Endothelial cell of umbilical vein (primary cell): Measurements from ENCODE around the gene CHMP4B. TPM values are rescaled to one million over a fixed set of nuclear protein-coding genes. Genes with fewer than 3 reads are reported as not detected.
A peak's percentile ranks its signal among the peaks of the same experiment; 100 is the strongest.

Experiments used
- BruUV-seq: library from RNA; stranded (reverse); fragments of 400-500 nt; replicated peaks from 2 replicates; lab custom pipeline; 2021; lab: Mats Ljungman, UMichigan
- CTCF ChIA-PET: fragments of 300-600, 350-600 bp; sonication (Branson Sonifier 250); formaldehyde crosslinking; loops from one replicate; lab custom pipeline; 2021; ENCODE audit warnings: antibody characterized with exemption, inconsistent platforms; lab: Charles Lee
- POLR2A ChIA-PET: fragments of 300-600, 350-600 bp; sonication (Branson Sonifier 250); formaldehyde crosslinking; loops from one replicate; lab custom pipeline; 2021; ENCODE audit warnings: antibody characterized with exemption, inconsistent platforms; lab: Charles Lee
- DNase-seq: peaks from one replicate; pipeline ENCODE4 v3.0.0-alpha.2; 2011; ENCODE audit warnings: low read depth, low spot score
- FAIRE-seq: peaks from 2 replicates; lab custom pipeline; 2011; peaks lifted over from hg19 to GRCh38; lab: Jason Lieb, UNC
- H2AFZ ChIP-seq: 2 replicates; pipeline ENCODE4 v1.6.0; 2012; ENCODE audit warnings: low read depth, low read length, control low read depth, inconsistent platforms
- H3K27ac ChIP-seq: 2 replicates; pipeline ENCODE4 v1.5.1; 2011; ENCODE audit warnings: low read depth, mild to moderate bottlenecking, control low read depth, low read length, moderate library complexity; ENCODE audit not compliant: insufficient read depth
- H3K27me3 ChIP-seq, 2 experiments: 2 replicates each; pipeline versions ENCODE4 v1.6.0 to v1.6.1; 2011; ENCODE audit warnings: low read length in 2 of 2, mixed read lengths in 1 of 2; ENCODE audit not compliant: control insufficient read depth in 2 of 2, insufficient read depth in 2 of 2
- H3K36me3 ChIP-seq, 2 experiments: 2 replicates in 1 of 2; 3 replicates in 1 of 2; pipeline ENCODE4 v1.5.1; 2011; ENCODE audit warnings: low read length in 2 of 2, mild to moderate bottlenecking in 1 of 2, moderate library complexity in 1 of 2; ENCODE audit not compliant: control insufficient read depth in 2 of 2, insufficient read depth in 2 of 2; ENCODE audit errors: extremely low read depth in 1 of 2
- H3K4me1 ChIP-seq: 3 replicates; pipeline ENCODE4 v1.5.1; 2011; ENCODE audit warnings: mild to moderate bottlenecking, low read length; ENCODE audit not compliant: control insufficient read depth, insufficient read depth; ENCODE audit errors: extremely low read depth
- H3K4me2 ChIP-seq: 2 replicates; pipeline ENCODE4 v1.6.1; 2011; ENCODE audit warnings: low read length, control low read depth, mixed read lengths; ENCODE audit not compliant: insufficient read depth
- H3K4me3 ChIP-seq, 3 experiments: fragments of 200-600 bp in 1 of 3; sonication (generic), shearing (Covaris generic) in 1 of 3; replicated peaks in 1 of 3; 2 replicates each; pipeline ENCODE4 v1.5.1; 2011 to 2016; ENCODE audit warnings: control low read depth in 3 of 3, low read length in 3 of 3, mild to moderate bottlenecking in 2 of 3, inconsistent platforms in 1 of 3, low read depth in 1 of 3, moderate library complexity in 1 of 3; ENCODE audit not compliant: insufficient read depth in 1 of 3
- H3K79me2 ChIP-seq: 2 replicates; pipeline ENCODE4 v1.6.0; 2012; ENCODE audit warnings: low read length, inconsistent platforms; ENCODE audit not compliant: control insufficient read depth, insufficient read depth
- H3K9ac ChIP-seq: replicated peaks from 2 replicates; pipeline ENCODE3; 2011; ENCODE audit warnings: low read length, control low read depth; ENCODE audit not compliant: insufficient read depth; ENCODE audit errors: extremely low read depth
- H3K9me1 ChIP-seq: replicated peaks from 3 replicates; pipeline ENCODE4 v1.6.0; 2011; ENCODE audit warnings: mild to moderate bottlenecking, low read length; ENCODE audit not compliant: control insufficient read depth, insufficient read depth; ENCODE audit errors: extremely low read depth
- H3K9me3 ChIP-seq: replicated peaks from 2 replicates; pipeline ENCODE4 v1.5.1; 2012; ENCODE audit warnings: low read length, inconsistent platforms; ENCODE audit not compliant: control insufficient read depth, insufficient read depth
- H4K20me1 ChIP-seq: replicated peaks from 2 replicates; pipeline ENCODE3; 2011; ENCODE audit warnings: mild to moderate bottlenecking, low read length; ENCODE audit not compliant: control insufficient read depth, insufficient read depth; ENCODE audit errors: extremely low read depth
- CTCF ChIP-seq, 2 donors: IDR thresholded peaks; 1 replicate in 1 of 2; 2 replicates in 1 of 2; pipeline ENCODE4 v1.5.1; 2011; ENCODE audit warnings: low read length in 2 of 2, mild to moderate bottlenecking in 2 of 2, moderate library complexity in 2 of 2, control low read depth in 1 of 2, inconsistent platforms in 1 of 2, low read depth in 1 of 2; ENCODE audit not compliant: insufficient read depth in 1 of 2; ENCODE audit errors: extremely low read depth in 1 of 2
- EZH2 ChIP-seq: IDR thresholded peaks from 2 replicates; pipeline ENCODE4 v1.6.1; 2012; ENCODE audit warnings: borderline replicate concordance, low read depth, mild to moderate bottlenecking, moderate library complexity, low read length, inconsistent platforms; ENCODE audit not compliant: severe bottlenecking
- FOS ChIP-seq: IDR thresholded peaks from 2 replicates; pipeline ENCODE4 v1.6.1; 2011; ENCODE audit warnings: mild to moderate bottlenecking, low read length, moderate library complexity, borderline replicate concordance; ENCODE audit not compliant: insufficient read depth
- GATA2 ChIP-seq: IDR thresholded peaks from 2 replicates; pipeline ENCODE4 v1.7.0; 2011; ENCODE audit warnings: low read depth, mild to moderate bottlenecking, moderate library complexity, mixed read lengths, low read length; ENCODE audit not compliant: insufficient read length, insufficient read depth
- JUN ChIP-seq: IDR thresholded peaks from 2 replicates; pipeline ENCODE4 v1.6.1; 2011; ENCODE audit warnings: borderline replicate concordance, low read depth; ENCODE audit not compliant: insufficient read length, insufficient read depth
- MAX ChIP-seq: IDR thresholded peaks from 2 replicates; pipeline ENCODE4 v1.6.1; 2011; ENCODE audit not compliant: insufficient read depth, insufficient read length
- MYC ChIP-seq: IDR thresholded peaks from one replicate; pipeline ENCODE4 v1.6.1; 2011; ENCODE audit warnings: mild to moderate bottlenecking, low read depth, low read length
- POLR2A ChIP-seq: IDR thresholded peaks from 2 replicates; pipeline ENCODE4 v1.6.1; 2012; ENCODE audit warnings: low read depth, mild to moderate bottlenecking, control low read depth, low read length
- POLR2AphosphoS5 ChIP-seq: IDR thresholded peaks from 2 replicates; pipeline ENCODE4 v1.6.1; 2012; ENCODE audit warnings: low read depth, mild to moderate bottlenecking, control low read depth, low read length, moderate library complexity; ENCODE audit not compliant: insufficient read depth
- dilution Hi-C: fragments of 300-500 bp; cut with MboI; formaldehyde crosslinking; loops from one replicate; pipeline ENCODE4 v1.15.0; 2019; ENCODE audit warnings: low sequenced_read_pairs; ENCODE audit not compliant: extremely low pct_ligation_motif_present
- intact Hi-C: fragments of 100-400 bp; cut with micrococcal nuclease; formaldehyde crosslinking; loops from one replicate; pipeline ENCODE4 v1.10.0; 2022
- polyA plus RNA-seq, 4 experiments: library from polyadenylated mRNA; depleted of rRNA in 3 of 4; stranded (reverse) in 3 of 4; unstranded in 1 of 4; fragments of >200 nt; gene quantifications; 2 replicates each; pipeline versions ENCODE4 v1.2.1 to v1.2.3, GENCODE V29; 2011 to 2012; ENCODE audit warnings: missing spikeins in 1 of 4
- total RNA-seq: library from RNA; stranded (reverse); gene quantifications from 2 replicates; pipeline ENCODE4 v1.2.3, GENCODE V29; 2021

The CHMP4B gene
- total and polyA plus RNA-seq, 2 donors (not counting 3 experiments of a cell fraction or from before 2014, with no cell fraction given): 64.7 to 112 TPM

GRCh38 chr20:33858666-33859065 is 47.5 kb downstream of the CHMP4B start:
- H3K9me1 ChIP-seq: no peaks in the 10 kb centered on the region
- H3K27me3 ChIP-seq: no peaks in the 10 kb centered on the region
- no peaks in the 10 kb centered on the region for H3K9me3 ChIP-seq
- H3K9ac ChIP-seq: no peak overlapping the region
- dilution Hi-C loops: no loop called here
- intact Hi-C loops: loop anchor here (1.0 to 5.0 kb wide), 4 partner anchors 46 to 134 kb away; partner anchors contain the start of genes RALY and ZNF341
- TF ChIP-seq EZH2 (no peak), FOS (no peak), POLR2A (no peak), JUN (no peak), CTCF (IDR thresholded peaks at IDR 0.05; ENCODE audit: extremely low read depth in 1 of 2, insufficient read depth in 1 of 2, low read depth in 1 of 2, low read length in 2 of 2) (no peak), MYC (no peak), POLR2AphosphoS5 (no peak), GATA2 (no peak), MAX (no peak)
- ChIA-PET CTCF (interaction anchor here (1.0 to 6.1 kb wide), 12 partner anchors 12 to 211 kb away, joined by 3 to 158 read pairs (median 4); partner anchors contain the start of gene ZNF341), POLR2A (interaction anchor here (1.2 kb wide), 3 partner anchors 47 to 135 kb away, joined by 4 to 5 read pairs (median 5); partner anchors contain the start of gene RALY)
- H3K79me2 ChIP-seq: no peaks in the 10 kb centered on the region
- no peaks in the 10 kb centered on the region for H4K20me1 ChIP-seq
- FAIRE-seq: no peak
- no peak overlapping the region for H3K4me2 ChIP-seq
- peaks cover 3 to 19% of the 10 kb centered on the region in 2 experiments for H3K36me3 ChIP-seq
- H3K27ac ChIP-seq: peak overlapping the region; percentile 65
- no peak overlapping the region for H3K4me3 ChIP-seq
- TSS peak; percentile 85 for BruUV-seq
- no peak overlapping the region for H2AFZ ChIP-seq
- DNase-seq: no peak
- H3K4me1 ChIP-seq: peaks cover 29% of the 10 kb centered on the region
